Measurements from ENCODE around the gene NBAS. TPM values are rescaled to one million over a fixed set of nuclear protein-coding genes. Genes with fewer than 3 reads are reported as not detected.

NBAS gene
- total and polyA plus RNA-seq, 2 of the 4 experiments (the other 2 are of a cell fraction), result 22.3 to 105 TPM

DNA sequence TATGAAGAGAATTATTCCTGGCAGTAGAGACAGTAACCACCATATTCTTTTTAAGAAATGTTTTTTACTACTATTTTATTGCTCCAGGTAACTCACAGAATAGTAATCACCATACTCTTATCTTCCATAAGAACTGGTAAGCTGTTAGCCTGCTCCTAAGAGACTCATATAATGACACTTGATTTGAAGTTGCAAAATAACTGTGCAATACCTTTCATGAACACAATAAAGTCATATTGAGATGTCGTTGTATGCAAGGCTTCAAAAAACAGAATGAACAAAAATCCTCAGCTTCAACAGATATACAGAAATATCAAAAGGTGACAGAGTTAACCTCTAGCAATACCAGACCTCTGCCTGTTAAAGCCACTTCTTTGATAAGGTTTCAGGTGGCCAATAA, 360.1 kb downstream of the NBAS start:
- Histone ChIP-seq H2AFZ (replicated peaks; ENCODE audit: low read length, poor library complexity) (no peak overlapping the region), H2BK20ac (ENCODE audit: low read depth, low read length) (no peak overlapping the region), H3K79me1 (ENCODE audit: low read depth in 1 of 2, low read length in 2 of 2) (no peaks in the 10 kb centered on the region), H3K4me3 (ENCODE audit: insufficient read depth, low read depth, low read length) (no peak overlapping the region), H3K9me1 (ENCODE audit: insufficient read depth, low read length) (no peaks in the 10 kb centered on the region), H3K23ac (ENCODE audit: low read depth, low read length) (no peak overlapping the region), H3K4me1 (ENCODE audit: control insufficient read depth, insufficient read depth, low read length) (no peaks in the 10 kb centered on the region), H4K20me1 (ENCODE audit: insufficient read depth, low read length) (no peaks in the 10 kb centered on the region), H2AK9ac (replicated peaks; ENCODE audit: low read depth, low read length, poor library complexity) (no peak overlapping the region), H2BK5ac (ENCODE audit: low read depth, low read length, poor library complexity, severe bottlenecking) (no peak overlapping the region), H2BK15ac (ENCODE audit: low read depth, low read length) (no peak overlapping the region), H3K9ac (ENCODE audit: low read depth, low read length) (no peak overlapping the region), H3K56ac (ENCODE audit: extremely low read depth, insufficient read depth, low read length) (no peak overlapping the region), H3K14ac (replicated peaks; ENCODE audit: low read depth, low read length) (no peak overlapping the region), H3K27ac (ENCODE audit: insufficient read depth, low read length) (no peak overlapping the region), H4K91ac (ENCODE audit: insufficient read depth, low read depth, low read length) (no peak overlapping the region), H2AK5ac (ENCODE audit: low read depth, low read length) (no peak overlapping the region), H4K8ac (ENCODE audit: low read depth in 2 of 2, low read length in 2 of 2) (no peak overlapping the region), H3K4me2 (ENCODE audit: low read depth, low read length) (no peak overlapping the region), H2BK120ac (ENCODE audit: low read depth, low read length) (no peak overlapping the region), H3K36me3 (ENCODE audit: control insufficient read depth, insufficient read depth, low read length) (peaks cover 2% of the 10 kb centered on the region; the same call in 1 of the 2 replicates), H3K9me3 (ENCODE audit: control insufficient read depth, insufficient read depth, low read length) (no peaks in the 10 kb centered on the region), H3K4ac (ENCODE audit: low read depth, low read length) (no peak overlapping the region), H3K27me3 (ENCODE audit: control insufficient read depth, insufficient read depth, low read length) (no peaks in the 10 kb centered on the region), H3K18ac (ENCODE audit: low read depth, low read length) (no peak overlapping the region), H4K5ac (ENCODE audit: low read depth, low read length) (no peak overlapping the region)
- no CpG with 5 or more reads among the region's 1 CpG for WGBS, 2 experiments (ENCODE audit: extremely low coverage in 2 of 2, insufficient read length in 1 of 2)
- dilution Hi-C loops (cut with HindIII; ENCODE audit: low sequenced_read_pairs, unreplicated experiment), result no loop called here
- TF ChIP-seq, protein P1, sequence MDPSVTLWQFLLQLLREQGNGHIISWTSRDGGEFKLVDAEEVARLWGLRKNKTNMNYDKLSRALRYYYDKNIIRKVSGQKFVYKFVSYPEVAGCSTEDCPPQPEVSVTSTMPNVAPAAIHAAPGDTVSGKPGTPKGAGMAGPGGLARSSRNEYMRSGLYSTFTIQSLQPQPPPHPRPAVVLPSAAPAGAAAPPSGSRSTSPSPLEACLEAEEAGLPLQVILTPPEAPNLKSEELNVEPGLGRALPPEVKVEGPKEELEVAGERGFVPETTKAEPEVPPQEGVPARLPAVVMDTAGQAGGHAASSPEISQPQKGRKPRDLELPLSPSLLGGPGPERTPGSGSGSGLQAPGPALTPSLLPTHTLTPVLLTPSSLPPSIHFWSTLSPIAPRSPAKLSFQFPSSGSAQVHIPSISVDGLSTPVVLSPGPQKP (IDR thresholded peaks at IDR 0.05; ENCODE audit: borderline replicate concordance, low read depth, low read length), result no peak
- TF ChIP-seq, protein P2, sequence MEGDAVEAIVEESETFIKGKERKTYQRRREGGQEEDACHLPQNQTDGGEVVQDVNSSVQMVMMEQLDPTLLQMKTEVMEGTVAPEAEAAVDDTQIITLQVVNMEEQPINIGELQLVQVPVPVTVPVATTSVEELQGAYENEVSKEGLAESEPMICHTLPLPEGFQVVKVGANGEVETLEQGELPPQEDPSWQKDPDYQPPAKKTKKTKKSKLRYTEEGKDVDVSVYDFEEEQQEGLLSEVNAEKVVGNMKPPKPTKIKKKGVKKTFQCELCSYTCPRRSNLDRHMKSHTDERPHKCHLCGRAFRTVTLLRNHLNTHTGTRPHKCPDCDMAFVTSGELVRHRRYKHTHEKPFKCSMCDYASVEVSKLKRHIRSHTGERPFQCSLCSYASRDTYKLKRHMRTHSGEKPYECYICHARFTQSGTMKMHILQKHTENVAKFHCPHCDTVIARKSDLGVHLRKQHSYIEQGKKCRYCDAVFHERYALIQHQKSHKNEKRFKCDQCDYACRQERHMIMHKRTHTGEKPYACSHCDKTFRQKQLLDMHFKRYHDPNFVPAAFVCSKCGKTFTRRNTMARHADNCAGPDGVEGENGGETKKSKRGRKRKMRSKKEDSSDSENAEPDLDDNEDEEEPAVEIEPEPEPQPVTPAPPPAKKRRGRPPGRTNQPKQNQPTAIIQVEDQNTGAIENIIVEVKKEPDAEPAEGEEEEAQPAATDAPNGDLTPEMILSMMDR (conservative IDR thresholded peaks at IDR 0.05; ENCODE audit: low read depth, low read length), result no peak
- TF ChIP-seq RFX5 (IDR thresholded peaks at IDR 0.05; ENCODE audit: low read depth, low read length) (no peak), RCOR1 (IDR thresholded peaks at IDR 0.05; ENCODE audit: insufficient replicate concordance, low read length) (no peak), USF2 (IDR thresholded peaks at IDR 0.05; ENCODE audit: low read depth, low read length) (no peak), BHLHE40 (IDR thresholded peaks at IDR 0.05; ENCODE audit: low read depth, low read length) (no peak), FOS (IDR thresholded peaks at IDR 0.05; ENCODE audit: low read depth, low read length) (no peak), NFE2L2 (IDR thresholded peaks at IDR 0.05; ENCODE audit: low read depth, low read length) (no peak), SMC3 (IDR thresholded peaks at IDR 0.05; ENCODE audit: low read depth, low read length) (no peak), RAD21 (IDR thresholded peaks at IDR 0.05; ENCODE audit: low read length) (no peak), POLR2A (IDR thresholded peaks at IDR 0.05; ENCODE audit: low read depth, low read length) (no peak), MXI1 (IDR thresholded peaks at IDR 0.05; ENCODE audit: borderline replicate concordance, low read depth, low read length) (no peak), MAFK (IDR thresholded peaks at IDR 0.05; ENCODE audit: low read depth, low read length) (no peak), CHD1 (IDR thresholded peaks at IDR 0.05; ENCODE audit: low read depth, low read length) (no peak)
- POLR2A ChIA-PET (ENCODE audit: unreplicated experiment), result no interaction called here
- CTCF ChIA-PET, result no interaction called here
- in situ Hi-C loops (cut with MboI; ENCODE audit: low sequenced_read_pairs), result no loop called here
- DNase-seq, result no peak
- intact Hi-C loops (cut with micrococcal nuclease), result no loop called here
- BruUV-seq (replicated peaks), result no TSS peak
- no peak for ATAC-seq (ENCODE audit: low read depth)

Measured in IMR-90 (cell line).